CD8-positive, alpha-beta memory T cell (primary cell): Measurements from ENCODE around the gene CDKL2. TPM values are rescaled to one million over a fixed set of nuclear protein-coding genes. Genes with fewer than 3 reads are reported as not detected.
"Not testable (repeated sequence)": the region's sequence is repeated elsewhere in the genome, so short reads cannot be mapped to it uniquely, and the experiment has no call there.

Experiments used
- CTCF ChIA-PET: fragments of 350-600 bp; sonication (Branson Sonifier 250); formaldehyde crosslinking; loops from one replicate; lab custom pipeline; 2021; ENCODE audit warnings: antibody characterized with exemption; lab: Charles Lee
- POLR2A ChIA-PET: fragments of 350-600 bp; sonication (Branson Sonifier 250); formaldehyde crosslinking; loops from one replicate; lab custom pipeline; 2021; ENCODE audit warnings: antibody characterized with exemption; lab: Charles Lee
- DNase-seq, 5 donors: peaks; one replicate each; pipeline versions ENCODE4 v3.0.0 to v3.0.0-alpha.2; 2020 to 2022; ENCODE audit warnings: mixed read lengths in 1 of 5
- H3K27ac ChIP-seq: one replicate; pipeline ENCODE4 v1.7.0; 2013; ENCODE audit warnings: low read depth, mild to moderate bottlenecking, low read length, moderate library complexity
- H3K27me3 ChIP-seq: 2 replicates; pipeline ENCODE4 v1.7.0; 2013; ENCODE audit warnings: low read length, mild to moderate bottlenecking; ENCODE audit not compliant: insufficient read depth, poor library complexity, severe bottlenecking
- H3K36me3 ChIP-seq: 2 replicates; pipeline ENCODE4 v1.7.0; 2013; ENCODE audit warnings: mild to moderate bottlenecking, low read length, moderate library complexity; ENCODE audit not compliant: insufficient read depth
- H3K4me1 ChIP-seq: 2 replicates; pipeline ENCODE4 v1.7.0; 2013; ENCODE audit warnings: mild to moderate bottlenecking, low read length, moderate library complexity; ENCODE audit not compliant: insufficient read depth
- H3K4me3 ChIP-seq: 2 replicates; pipeline ENCODE4 v1.7.0; 2013; ENCODE audit warnings: mild to moderate bottlenecking, low read length
- H3K9me3 ChIP-seq: 2 replicates; pipeline ENCODE4 v1.7.0; 2013; ENCODE audit warnings: mild to moderate bottlenecking, low read length
- H3K27ac Mint-ChIP-seq, 8 donors: one replicate each; pipeline ENCODE4 v1.8.0; 2020 to 2021; ENCODE audit warnings: mixed read lengths in 8 of 8, mild to moderate bottlenecking in 6 of 8, inconsistent platforms in 3 of 8, moderate library complexity in 3 of 8
- H3K27me3 Mint-ChIP-seq, 2 donors: one replicate each; pipeline ENCODE4 v1.8.0; 2020 to 2021; ENCODE audit warnings: mixed read lengths in 2 of 2, mild to moderate bottlenecking in 1 of 2, moderate library complexity in 1 of 2
- H3K36me3 Mint-ChIP-seq, 3 donors: one replicate each; pipeline ENCODE4 v1.8.0; 2020 to 2021; ENCODE audit warnings: mixed read lengths in 3 of 3, inconsistent platforms in 1 of 3, mild to moderate bottlenecking in 1 of 3
- H3K4me1 Mint-ChIP-seq, 3 donors: one replicate each; pipeline ENCODE4 v1.8.0; 2020 to 2021; ENCODE audit warnings: mixed read lengths in 3 of 3, inconsistent platforms in 1 of 3, mild to moderate bottlenecking in 1 of 3
- H3K4me3 Mint-ChIP-seq, 7 donors: one replicate each; pipeline ENCODE4 v1.8.0; 2020 to 2021; ENCODE audit warnings: mixed read lengths in 7 of 7, mild to moderate bottlenecking in 6 of 7, moderate library complexity in 4 of 7, inconsistent platforms in 2 of 7
- H3K9me3 Mint-ChIP-seq, 5 donors: one replicate each; pipeline ENCODE4 v1.8.0; 2020 to 2022; ENCODE audit warnings: mixed read lengths in 5 of 5, mild to moderate bottlenecking in 3 of 5, moderate library complexity in 2 of 5, inconsistent platforms in 1 of 5
- polyA plus RNA-seq: library from polyadenylated mRNA; unstranded; fragments of 300-500 nt; fragmentation: Illumina TruSeq; gene quantifications from one replicate; pipeline ENCODE4 v1.2.3, GENCODE V29; 2021
- total RNA-seq, 2 experiments: library from RNA; stranded (reverse); gene quantifications; one replicate each; pipeline ENCODE4 v1.2.3, GENCODE V29; 2021

The CDKL2 gene
- total and polyA plus RNA-seq, 3 experiments from 2014 or later: 0.27 to 0.47 (median 0.37) TPM

DNA sequence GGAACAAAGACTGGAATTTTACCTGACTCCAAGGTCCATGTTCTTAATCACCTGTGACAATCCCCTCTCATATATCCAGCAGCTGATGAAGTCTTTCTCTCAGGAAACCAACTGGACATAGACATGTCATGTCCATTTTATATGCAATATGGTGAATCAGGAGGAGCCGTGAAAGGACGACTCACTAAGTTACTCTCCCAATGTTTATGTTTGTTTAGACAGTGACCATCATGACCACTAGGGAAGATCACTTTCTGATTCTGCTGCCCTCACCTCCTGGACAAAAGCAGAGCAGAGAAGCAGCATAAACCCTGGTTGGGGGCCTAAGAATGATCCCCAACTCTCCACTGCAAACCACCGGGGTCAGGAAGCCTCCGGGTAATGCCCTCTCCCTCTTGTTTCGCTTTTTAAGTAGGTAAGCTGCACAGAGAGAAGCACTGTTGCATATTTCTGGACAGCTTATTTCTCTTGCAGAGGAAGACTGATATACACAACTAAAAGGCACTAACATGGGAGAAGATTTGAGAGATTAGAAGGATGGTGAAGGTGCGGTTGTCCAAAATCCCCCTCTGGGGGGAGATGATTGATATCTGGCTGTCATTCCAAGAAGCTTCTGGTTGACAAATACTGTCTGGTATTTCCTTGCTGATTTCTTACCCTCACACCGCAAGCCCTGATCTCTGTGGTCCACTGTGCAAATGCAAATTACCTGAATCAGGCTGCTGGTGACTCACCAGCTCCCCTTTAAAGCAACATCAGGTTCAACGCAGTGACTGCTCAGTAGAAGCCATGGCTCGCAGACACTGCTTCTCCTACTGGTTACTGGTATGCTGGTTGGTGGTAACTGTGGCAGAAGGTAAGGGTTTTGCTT is 74.8 kb downstream of the CDKL2 start, which contains the start of gene ODAPH:
Gene ODAPH, plus strand, starts transcription at position 773 of the 871 bp plus-strand sequence. Its CDS starts 17 bp downstream, at position 790.
- no peaks in the 10 kb centered on the region for H3K9me3 ChIP-seq
- no peaks in the 10 kb centered on the region for H3K4me1 ChIP-seq
- Mint-ChIP-seq H3K4me1 (peaks cover 8 to 11% (median 10%) of the 10 kb centered on the region in 3 donors), H3K27me3 (peaks cover 8 to 34% of the 10 kb centered on the region in 2 donors), H3K4me3 (peak within 1 kb of the TSS in 4 of 7 donors; percentile 28 to 71 (median 38)), H3K9me3 (no peaks in the 10 kb centered on the region), H3K36me3 (peaks cover 0 to 4% (median 2%) of the 10 kb centered on the region in 3 donors), H3K27ac (peak within 1 kb of the TSS in 2 of 8 donors; percentile 23 to 61)
- POLR2A ChIA-PET: interaction anchor here (0.5 kb wide), 1 partner anchor 340 kb away, joined by 3 read pairs; no protein-coding TSS in a partner anchor
- CTCF ChIA-PET: interaction anchor here (1.3 to 1.4 kb wide), 2 partner anchors 12 to 41 kb away, joined by 3 to 5 read pairs; no protein-coding TSS in a partner anchor
- peak in 1 of 5 donors; percentile 1 for DNase-seq
- no peak within 1 kb of the TSS for H3K4me3 ChIP-seq
- no peaks in the 10 kb centered on the region for H3K27me3 ChIP-seq
- no peak within 1 kb of the TSS for H3K27ac ChIP-seq
- H3K36me3 ChIP-seq: no peaks in the 10 kb centered on the region

GRCh38 chr4:75552452-75552851 is 77.9 kb downstream of the CDKL2 start:
- CTCF ChIA-PET: no interaction called here
- H3K36me3 ChIP-seq: no peaks in the 10 kb centered on the region
- no peaks in the 10 kb centered on the region for H3K36me3 Mint-ChIP-seq
- H3K4me3 Mint-ChIP-seq: no peak overlapping the region
- no peaks in the 10 kb centered on the region for H3K27me3 ChIP-seq
- no peak overlapping the region for H3K27ac Mint-ChIP-seq
- no peaks in the 10 kb centered on the region for H3K9me3 Mint-ChIP-seq
- H3K4me3 ChIP-seq: no peak overlapping the region
- H3K27me3 Mint-ChIP-seq: peaks cover 3 to 17% of the 10 kb centered on the region in 2 donors
- no peak for DNase-seq
- POLR2A ChIA-PET: no interaction called here
- no peaks in the 10 kb centered on the region for H3K4me1 ChIP-seq
- H3K27ac ChIP-seq: no peak overlapping the region
- peaks cover 8 to 11% (median 10%) of the 10 kb centered on the region in 3 donors for H3K4me1 Mint-ChIP-seq
- H3K9me3 ChIP-seq: no peaks in the 10 kb centered on the region

DNA sequence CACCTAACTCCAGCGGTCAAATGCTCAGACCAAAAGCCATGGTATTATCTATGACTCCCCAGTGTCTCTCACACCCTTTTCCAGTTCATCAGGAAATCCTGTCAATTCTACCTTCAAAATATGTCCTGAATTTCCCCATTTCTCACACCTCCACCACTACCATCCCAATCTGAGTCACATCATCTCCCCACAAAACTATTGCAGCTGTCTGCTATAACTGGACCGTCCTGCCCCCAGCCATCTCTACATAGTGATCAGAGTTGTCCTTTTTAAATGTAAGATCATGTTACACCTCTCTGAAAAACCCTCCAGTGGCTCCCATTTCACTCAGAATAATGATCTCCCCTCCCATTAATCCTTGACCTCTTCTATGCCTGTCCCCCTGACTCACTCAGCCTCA is 81.3 kb downstream of the CDKL2 start:
- Histone ChIP-seq H3K27ac (no peak overlapping the region), H3K36me3 (no peaks in the 10 kb centered on the region), H3K4me1 (no peaks in the 10 kb centered on the region), H3K4me3 (no peak overlapping the region), H3K27me3 (no peaks in the 10 kb centered on the region), H3K9me3 (no peaks in the 10 kb centered on the region)
- Mint-ChIP-seq H3K36me3 (peaks cover 0 to 13% (median 2%) of the 10 kb centered on the region in 3 donors), H3K9me3 (no peaks in the 10 kb centered on the region), H3K27ac (no peak overlapping the region), H3K4me3 (no peak overlapping the region), H3K27me3 (peaks cover 0 to 2% of the 10 kb centered on the region in 2 donors), H3K4me1 (no peaks in the 10 kb centered on the region)
- DNase-seq: no peak
- POLR2A ChIA-PET: no interaction called here
- CTCF ChIA-PET: no interaction called here

- H3K4me1 Mint-ChIP-seq: no peaks in the 10 kb centered on the region
- Histone ChIP-seq H3K4me1 (no peaks in the 10 kb centered on the region), H3K4me3 (no peak overlapping the region), H3K9me3 (no peaks in the 10 kb centered on the region), H3K27me3 (no peaks in the 10 kb centered on the region), H3K36me3 (no peaks in the 10 kb centered on the region), H3K27ac (no peak overlapping the region)
- H3K36me3 Mint-ChIP-seq: peaks cover 0 to 15% (median 9%) of the 10 kb centered on the region in 3 donors
- H3K27me3 Mint-ChIP-seq: no peaks in the 10 kb centered on the region
- ChIA-PET POLR2A (no interaction called here), CTCF (no interaction called here)
- H3K9me3 Mint-ChIP-seq: no peaks in the 10 kb centered on the region
- H3K4me3 Mint-ChIP-seq: no peak overlapping the region
- DNase-seq: no peak
- H3K27ac Mint-ChIP-seq: no peak overlapping the region
Measured at GRCh38 chr4:75547647-75548387, 82.5 kb downstream of the CDKL2 start.

DNA sequence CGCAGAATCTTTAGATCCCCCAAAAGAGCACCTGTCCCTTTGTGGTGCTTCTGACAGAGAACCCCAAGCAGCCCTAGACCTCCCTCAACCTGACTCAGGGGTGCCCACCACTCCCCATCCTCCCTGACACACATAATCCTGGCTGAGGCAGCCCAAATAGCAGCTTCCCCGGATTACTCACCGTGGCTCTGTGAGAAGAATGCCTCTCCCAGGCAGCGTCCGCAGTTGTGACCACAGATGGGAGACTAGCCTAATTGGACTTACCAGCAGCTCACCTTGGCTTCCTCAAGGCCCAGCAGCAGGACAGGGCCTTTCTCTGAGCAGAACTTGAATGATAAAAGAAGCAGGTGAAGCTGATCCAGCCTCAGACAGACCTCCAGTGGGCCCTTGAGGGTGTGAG is 84.8 kb downstream of the CDKL2 start:
- Histone ChIP-seq H3K27me3 (no peaks in the 10 kb centered on the region), H3K9me3 (no peaks in the 10 kb centered on the region), H3K27ac (no peak overlapping the region), H3K4me3 (no peak overlapping the region), H3K36me3 (no peaks in the 10 kb centered on the region), H3K4me1 (no peaks in the 10 kb centered on the region)
- H3K4me1 Mint-ChIP-seq: no peaks in the 10 kb centered on the region
- DNase-seq: no peak
- ChIA-PET POLR2A (no interaction called here), CTCF (no interaction called here)
- no peak overlapping the region for H3K4me3 Mint-ChIP-seq
- H3K27ac Mint-ChIP-seq: peak overlapping the region in 2 of 8 donors; percentile 66 to 85
- no peaks in the 10 kb centered on the region for H3K9me3 Mint-ChIP-seq
- H3K27me3 Mint-ChIP-seq: no peaks in the 10 kb centered on the region
- H3K36me3 Mint-ChIP-seq: peaks cover 0 to 23% (median 17%) of the 10 kb centered on the region in 3 donors

GRCh38 chr4:75544870-75545269 is 85.5 kb downstream of the CDKL2 start:
- Histone ChIP-seq H3K36me3 (no peaks in the 10 kb centered on the region), H3K27me3 (no peaks in the 10 kb centered on the region), H3K9me3 (no peaks in the 10 kb centered on the region), H3K4me3 (no peak overlapping the region), H3K4me1 (no peaks in the 10 kb centered on the region), H3K27ac (no peak overlapping the region)
- POLR2A ChIA-PET: no interaction called here
- Mint-ChIP-seq H3K27ac (peak overlapping the region in 1 of 8 donors; percentile 10), H3K9me3 (no peaks in the 10 kb centered on the region), H3K4me3 (no peak overlapping the region), H3K4me1 (no peaks in the 10 kb centered on the region), H3K36me3 (peaks cover 0 to 29% (median 21%) of the 10 kb centered on the region in 3 donors), H3K27me3 (no peaks in the 10 kb centered on the region)
- no peak for DNase-seq
- CTCF ChIA-PET: no interaction called here

DNA sequence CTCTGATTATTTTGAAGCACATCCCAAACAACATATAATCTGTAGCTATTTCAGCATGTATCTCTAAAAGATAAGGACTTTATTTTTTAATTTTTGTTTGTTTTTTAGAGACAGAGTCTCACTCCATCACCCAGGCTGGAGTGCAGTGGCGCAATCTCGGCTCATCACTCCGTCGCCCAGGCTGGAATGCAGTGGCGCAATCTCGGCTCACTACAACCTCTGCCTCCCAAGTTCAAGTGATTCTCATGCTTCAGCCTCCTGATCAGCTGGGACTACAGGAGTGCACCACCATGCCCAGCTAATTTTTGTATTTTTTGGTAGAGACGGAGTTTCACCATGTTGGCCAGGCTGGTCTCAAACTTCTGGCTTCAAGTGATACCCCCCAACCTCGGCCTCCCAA is 86.1 kb downstream of the CDKL2 start:
- H3K27me3 ChIP-seq, H3K4me3 Mint-ChIP-seq, H3K9me3 Mint-ChIP-seq, H3K4me1 Mint-ChIP-seq, H3K4me3 ChIP-seq, H3K27me3 Mint-ChIP-seq, H3K27ac ChIP-seq, DNase-seq, POLR2A ChIA-PET, H3K9me3 ChIP-seq, H3K4me1 ChIP-seq, H3K36me3 ChIP-seq: not testable (repeated sequence)
- CTCF ChIA-PET: interaction anchor here (1.1 to 1.3 kb wide), 2 partner anchors 11 to 26 kb away, joined by 4 to 5 read pairs; partner anchors contain the start of gene ODAPH
- H3K27ac Mint-ChIP-seq: peak overlapping the region in 1 of 8 donors; percentile 30
- peaks cover 0 to 35% (median 21%) of the 10 kb centered on the region in 3 donors for H3K36me3 Mint-ChIP-seq
